Urinary bladder (tissue), 4 donors: Measurements from ENCODE around the gene RIN2. TPM values are rescaled to one million over a fixed set of nuclear protein-coding genes. Genes with fewer than 3 reads are reported as not detected.

Source experiments
- DNase-seq: peaks from one replicate; pipeline ENCODE4 v3.0.0-alpha.2; 2015; ENCODE audit errors: extremely low spot score
- H3K27ac ChIP-seq: one replicate; pipeline ENCODE4 v1.5.1; 2013; ENCODE audit warnings: low read depth, mild to moderate bottlenecking, moderate library complexity
- H3K36me3 ChIP-seq: one replicate; pipeline ENCODE4 v1.6.1; 2013; ENCODE audit warnings: mild to moderate bottlenecking, moderate library complexity; ENCODE audit not compliant: insufficient read depth
- H3K4me1 ChIP-seq: one replicate; pipeline ENCODE4 v1.6.1; 2013; ENCODE audit warnings: mild to moderate bottlenecking, moderate library complexity; ENCODE audit not compliant: insufficient read depth
- H3K4me3 ChIP-seq: one replicate; pipeline ENCODE4 v1.5.1; 2013; ENCODE audit warnings: low read depth, low read length
- WGBS: extraction: QIAGEN DNeasy Blood & Tissue Kit; methylation state at CpG from one replicate; pipeline ENCODE4 v1.1.7; 2013; 5-methylcytosine and 5-hydroxymethylcytosine counted together
- polyA plus RNA-seq: library from polyadenylated mRNA; stranded (reverse); fragments of 200-250 nt; gene quantifications from one replicate; pipeline ENCODE4 v1.2.3, GENCODE V29; 2013
- total RNA-seq: library from RNA; depleted of rRNA; stranded (reverse); fragments of >200 nt; gene quantifications from one replicate; pipeline ENCODE4 v1.2.3, GENCODE V29; 2014
- donor health status: healthy with polysubstance abuse.
- donor health status: healthy.

The RIN2 gene
- total and polyA plus RNA-seq, 2 donors, result 19.5 to 45.5 TPM

GRCh38 chr20:19725814-19726525, 32.1 kb upstream of the RIN2 start:
- WGBS, result 87% methylated on average over 1 of the region's 1 CpG
- no peak overlapping the region for H3K27ac ChIP-seq
- no peak for DNase-seq
- no peak overlapping the region for H3K4me3 ChIP-seq
- H3K4me1 ChIP-seq, result no peaks in the 10 kb centered on the region
- no peaks in the 10 kb centered on the region for H3K36me3 ChIP-seq

DNA sequence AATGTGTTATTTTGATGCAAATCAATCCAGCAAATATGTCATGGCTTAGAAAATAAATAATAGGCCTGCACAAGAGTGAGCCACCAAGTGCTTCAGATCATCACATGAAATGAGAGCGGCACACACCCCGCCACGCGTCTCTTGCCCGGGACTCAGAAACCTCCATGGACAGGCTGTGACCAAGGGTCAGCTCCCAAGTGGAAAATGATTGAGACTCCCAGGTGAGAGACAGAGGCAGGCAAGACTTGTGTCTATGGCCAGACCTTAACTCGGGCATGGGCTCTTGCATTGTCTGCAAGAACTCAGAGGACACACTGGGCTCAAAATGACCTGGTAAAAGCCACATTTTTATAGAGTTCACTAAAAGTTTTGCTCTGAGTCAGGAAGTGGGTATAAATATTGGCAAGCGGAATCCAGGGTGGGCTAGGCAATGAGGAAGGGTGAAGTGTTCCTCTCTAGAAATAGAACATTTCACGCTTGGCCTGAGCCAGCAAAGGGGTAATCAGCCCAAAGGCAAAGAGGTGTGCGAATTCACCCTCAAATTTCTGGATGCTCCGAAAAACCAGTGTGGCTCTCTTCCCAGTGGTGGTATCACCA, 30.7 kb upstream of the RIN2 start:
- H3K27ac ChIP-seq, result no peak overlapping the region
- WGBS, result 93% methylated on average over 10 of the region's 10 CpGs

GRCh38 chr20:19729672-19730071, 28.4 kb upstream of the RIN2 start:
- H3K4me3 ChIP-seq, result no peak overlapping the region
- no peaks in the 10 kb centered on the region for H3K36me3 ChIP-seq
- DNase-seq, result no peak
- WGBS, result 94% methylated on average over 4 of the region's 4 CpGs
- no peaks in the 10 kb centered on the region for H3K4me1 ChIP-seq
- H3K27ac ChIP-seq, result no peak overlapping the region

More for the DNA sequence above, 30.7 kb upstream of the RIN2 start:
- DNase-seq, result no peak
- no peak overlapping the region for H3K4me3 ChIP-seq
- H3K4me1 ChIP-seq, result no peaks in the 10 kb centered on the region
- H3K36me3 ChIP-seq, result no peaks in the 10 kb centered on the region

DNA sequence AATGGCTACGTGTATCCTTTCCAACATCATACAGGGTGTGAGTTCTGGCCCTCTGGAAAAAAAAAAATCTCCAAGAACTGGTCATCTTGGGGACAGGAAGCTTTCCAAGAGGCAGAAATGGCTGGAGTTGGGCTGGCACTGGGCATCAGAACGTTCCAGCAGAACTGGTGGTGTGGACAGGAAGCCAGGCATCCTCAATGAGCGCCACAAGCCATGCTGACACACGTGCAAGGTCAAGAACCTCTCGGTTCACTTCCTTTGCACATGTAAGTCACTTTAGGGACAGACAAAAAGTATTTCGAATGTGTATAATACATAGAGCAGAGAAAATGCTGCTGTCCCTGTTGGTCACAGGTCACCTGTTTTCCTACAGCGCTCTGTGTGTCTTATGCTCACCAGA, 27.4 kb upstream of the RIN2 start:
- DNase-seq, result no peak
- WGBS, result 77% methylated on average over 7 of the region's 7 CpGs
- no peaks in the 10 kb centered on the region for H3K36me3 ChIP-seq
- no peak overlapping the region for H3K4me3 ChIP-seq
- no peaks in the 10 kb centered on the region for H3K4me1 ChIP-seq
- H3K27ac ChIP-seq, result no peak overlapping the region

DNA sequence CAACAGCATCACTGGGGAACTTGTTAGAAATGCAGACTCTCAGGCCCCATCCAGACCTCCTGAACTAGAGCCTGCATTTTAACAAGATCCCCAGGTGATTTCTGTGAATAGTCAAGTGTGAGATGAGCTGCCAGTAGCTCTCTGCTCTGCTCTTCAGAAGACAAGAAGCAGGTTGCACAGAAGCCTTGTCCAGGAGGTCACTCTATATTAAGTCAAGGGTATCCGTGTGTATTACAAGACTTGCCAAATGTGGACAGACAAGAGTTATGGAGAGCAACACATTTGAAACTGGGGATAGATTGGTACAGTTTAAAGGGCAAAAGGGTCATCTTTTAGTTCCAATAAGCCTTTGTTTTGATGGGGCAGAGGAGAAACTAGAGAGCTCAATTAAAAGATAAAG, 23.2 kb upstream of the RIN2 start:
- H3K4me1 ChIP-seq, result no peaks in the 10 kb centered on the region
- no peaks in the 10 kb centered on the region for H3K36me3 ChIP-seq
- no peak for DNase-seq
- H3K27ac ChIP-seq, result no peak overlapping the region
- no peak overlapping the region for H3K4me3 ChIP-seq
- WGBS, result 89% methylated on average over 1 of the region's 1 CpG

- 38% methylated on average over 6 of the region's 6 CpGs for WGBS
- Histone ChIP-seq H3K36me3 (no peaks in the 10 kb centered on the region), H3K27ac (no peak overlapping the region), H3K4me1 (no peaks in the 10 kb centered on the region), H3K4me3 (no peak overlapping the region)
- no peak for DNase-seq
These were observed 22.6 kb upstream of the RIN2 start for GRCh38 chr20:19735446-19735845.

GRCh38 chr20:19737025-19737424, 21.0 kb upstream of the RIN2 start:
- no peak overlapping the region for H3K4me3 ChIP-seq
- no peaks in the 10 kb centered on the region for H3K4me1 ChIP-seq
- DNase-seq, result no peak
- H3K36me3 ChIP-seq, result no peaks in the 10 kb centered on the region
- no peak overlapping the region for H3K27ac ChIP-seq
- WGBS, result 74% methylated on average over 4 of the region's 4 CpGs

GRCh38 chr20:19738951-19739350, 19.1 kb upstream of the RIN2 start:
- WGBS, result 91% methylated on average over 5 of the region's 5 CpGs
- Histone ChIP-seq H3K4me1 (no peaks in the 10 kb centered on the region), H3K36me3 (no peaks in the 10 kb centered on the region)

GRCh38 chr20:19739351-19739750, 18.7 kb upstream of the RIN2 start:
- WGBS, result 91% methylated on average over 10 of the region's 10 CpGs
- Histone ChIP-seq H3K27ac (no peak overlapping the region), H3K4me1 (no peaks in the 10 kb centered on the region), H3K4me3 (no peak overlapping the region), H3K36me3 (no peaks in the 10 kb centered on the region)
- DNase-seq, result no peak

More at GRCh38 chr20:19738951-19739350, 19.1 kb upstream of the RIN2 start:
- H3K27ac ChIP-seq, result no peak overlapping the region
- no peak overlapping the region for H3K4me3 ChIP-seq
- DNase-seq, result no peak

GRCh38 chr20:19740512-19740911, 17.5 kb upstream of the RIN2 start:
- WGBS, result 95% methylated on average over 3 of the region's 3 CpGs
- no peak overlapping the region for H3K27ac ChIP-seq
- DNase-seq, result no peak
- H3K4me3 ChIP-seq, result no peak overlapping the region
- H3K4me1 ChIP-seq, result no peaks in the 10 kb centered on the region
- H3K36me3 ChIP-seq, result no peaks in the 10 kb centered on the region

GRCh38 chr20:19741924-19742323, 16.1 kb upstream of the RIN2 start:
- Histone ChIP-seq H3K4me1 (no peaks in the 10 kb centered on the region), H3K4me3 (no peak overlapping the region), H3K36me3 (no peaks in the 10 kb centered on the region), H3K27ac (no peak overlapping the region)
- 68% methylated on average over 2 of the region's 2 CpGs for WGBS
- no peak for DNase-seq

GRCh38 chr20:19742974-19743639, 15.0 kb upstream of the RIN2 start:
- no peaks in the 10 kb centered on the region for H3K4me1 ChIP-seq
- 88% methylated on average over 9 of the region's 9 CpGs for WGBS
- no peaks in the 10 kb centered on the region for H3K36me3 ChIP-seq
- H3K27ac ChIP-seq, result no peak overlapping the region
- no peak for DNase-seq
- no peak overlapping the region for H3K4me3 ChIP-seq

- Histone ChIP-seq H3K36me3 (no peaks in the 10 kb centered on the region), H3K4me3 (no peak overlapping the region), H3K27ac (no peak overlapping the region), H3K4me1 (no peaks in the 10 kb centered on the region)
- 63% methylated on average over 1 of the region's 1 CpG for WGBS
- no peak for DNase-seq
These were observed 14.4 kb upstream of the RIN2 start for GRCh38 chr20:19743640-19743995.

DNA sequence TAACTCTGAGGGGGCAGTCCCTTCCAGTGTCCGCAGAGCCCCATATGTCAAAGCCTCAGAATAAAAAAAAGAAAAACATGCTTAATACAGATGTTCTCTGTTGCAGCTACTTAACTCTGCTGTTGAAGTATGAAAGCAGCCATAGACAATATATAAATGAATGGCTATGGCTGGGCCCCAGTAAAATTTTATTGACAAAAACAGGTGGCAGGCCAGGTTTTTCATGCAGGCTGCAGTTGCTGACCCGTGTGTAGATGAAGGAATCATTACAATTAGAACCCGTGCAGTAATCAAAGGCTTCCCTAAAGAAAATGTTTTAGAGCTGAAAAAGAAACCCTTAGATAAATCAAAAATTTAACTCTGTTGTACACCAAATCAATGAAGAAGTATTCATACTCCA, 13.0 kb upstream of the RIN2 start:
- no peak overlapping the region for H3K4me3 ChIP-seq
- no peaks in the 10 kb centered on the region for H3K4me1 ChIP-seq
- DNase-seq, result no peak
- no peaks in the 10 kb centered on the region for H3K36me3 ChIP-seq
- WGBS, result 88% methylated on average over 3 of the region's 3 CpGs
- H3K27ac ChIP-seq, result no peak overlapping the region
